ENCODE data around the gene NOP10.
"Not testable (repeated sequence)": the region's sequence is repeated elsewhere in the genome, so short reads cannot be mapped to it uniquely, and the experiment has no call there.

The NOP10 gene

DNA sequence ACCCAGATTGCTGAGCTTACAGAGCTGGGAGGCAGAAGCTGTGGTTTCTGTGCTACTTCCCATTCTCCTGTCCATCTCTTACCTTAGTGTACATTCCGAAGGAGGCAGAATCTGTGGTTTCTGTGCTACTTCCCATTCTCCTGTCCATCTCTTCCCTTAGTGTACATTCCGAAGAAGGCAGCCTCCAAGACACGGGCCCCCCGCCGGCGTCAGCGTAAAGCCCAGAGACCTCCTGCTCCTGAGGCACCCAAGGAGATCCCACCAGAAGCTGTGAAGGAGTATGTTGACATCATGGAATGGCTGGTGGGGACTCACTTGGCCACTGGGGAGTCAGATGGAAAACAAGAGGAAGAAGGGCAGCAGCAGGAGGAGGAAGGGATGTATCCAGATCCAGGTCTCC lies 11.3 kb upstream of the NOP10 start:
- H3K27ac Mint-ChIP-seq, result no peak overlapping the region
- H3K27me3 Mint-ChIP-seq (ENCODE audit: low read depth, poor library complexity), result peaks cover 3% of the 10 kb centered on the region
- H3K4me3 Mint-ChIP-seq, result no peak overlapping the region
- peaks cover 12% of the 10 kb centered on the region for H3K4me1 Mint-ChIP-seq
- peaks cover 35% of the 10 kb centered on the region for H3K36me3 Mint-ChIP-seq (ENCODE audit: low read depth)
- TF ChIP-seq, protein P1, sequence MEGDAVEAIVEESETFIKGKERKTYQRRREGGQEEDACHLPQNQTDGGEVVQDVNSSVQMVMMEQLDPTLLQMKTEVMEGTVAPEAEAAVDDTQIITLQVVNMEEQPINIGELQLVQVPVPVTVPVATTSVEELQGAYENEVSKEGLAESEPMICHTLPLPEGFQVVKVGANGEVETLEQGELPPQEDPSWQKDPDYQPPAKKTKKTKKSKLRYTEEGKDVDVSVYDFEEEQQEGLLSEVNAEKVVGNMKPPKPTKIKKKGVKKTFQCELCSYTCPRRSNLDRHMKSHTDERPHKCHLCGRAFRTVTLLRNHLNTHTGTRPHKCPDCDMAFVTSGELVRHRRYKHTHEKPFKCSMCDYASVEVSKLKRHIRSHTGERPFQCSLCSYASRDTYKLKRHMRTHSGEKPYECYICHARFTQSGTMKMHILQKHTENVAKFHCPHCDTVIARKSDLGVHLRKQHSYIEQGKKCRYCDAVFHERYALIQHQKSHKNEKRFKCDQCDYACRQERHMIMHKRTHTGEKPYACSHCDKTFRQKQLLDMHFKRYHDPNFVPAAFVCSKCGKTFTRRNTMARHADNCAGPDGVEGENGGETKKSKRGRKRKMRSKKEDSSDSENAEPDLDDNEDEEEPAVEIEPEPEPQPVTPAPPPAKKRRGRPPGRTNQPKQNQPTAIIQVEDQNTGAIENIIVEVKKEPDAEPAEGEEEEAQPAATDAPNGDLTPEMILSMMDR (IDR thresholded peaks at IDR 0.05), result no peak
- H3K9me3 Mint-ChIP-seq, result no peaks in the 10 kb centered on the region
- no peak for DNase-seq

DNA sequence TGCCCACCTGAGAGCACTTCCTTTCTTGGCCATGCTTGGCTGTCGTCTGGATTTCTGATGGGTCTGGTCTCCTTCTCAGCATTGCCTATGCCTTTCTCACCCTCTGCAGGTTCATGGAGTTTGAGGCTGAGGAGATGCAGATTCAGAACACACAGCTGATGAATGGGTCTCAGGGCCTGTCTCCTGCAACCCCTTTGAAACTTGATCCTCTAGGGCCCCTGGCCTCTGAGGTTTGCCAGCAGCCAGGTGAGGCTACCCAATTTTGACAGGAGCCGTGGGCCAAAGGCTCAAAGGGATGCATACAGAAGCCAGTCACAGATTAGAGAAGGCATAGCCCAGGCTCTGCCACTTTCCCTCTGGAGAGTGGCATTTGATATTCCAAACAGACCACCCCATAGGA lies 10.7 kb upstream of the NOP10 start:
- Mint-ChIP-seq H3K27me3 (ENCODE audit: low read depth, poor library complexity) (no peaks in the 10 kb centered on the region), H3K4me3 (no peak overlapping the region), H3K36me3 (ENCODE audit: low read depth) (peaks cover 29% of the 10 kb centered on the region), H3K4me1 (peaks cover 12% of the 10 kb centered on the region), H3K9me3 (no peaks in the 10 kb centered on the region), H3K27ac (peak overlapping the region; percentile 71)
- no peak for DNase-seq
- TF ChIP-seq, protein P1 (IDR thresholded peaks at IDR 0.05), result no peak

DNA sequence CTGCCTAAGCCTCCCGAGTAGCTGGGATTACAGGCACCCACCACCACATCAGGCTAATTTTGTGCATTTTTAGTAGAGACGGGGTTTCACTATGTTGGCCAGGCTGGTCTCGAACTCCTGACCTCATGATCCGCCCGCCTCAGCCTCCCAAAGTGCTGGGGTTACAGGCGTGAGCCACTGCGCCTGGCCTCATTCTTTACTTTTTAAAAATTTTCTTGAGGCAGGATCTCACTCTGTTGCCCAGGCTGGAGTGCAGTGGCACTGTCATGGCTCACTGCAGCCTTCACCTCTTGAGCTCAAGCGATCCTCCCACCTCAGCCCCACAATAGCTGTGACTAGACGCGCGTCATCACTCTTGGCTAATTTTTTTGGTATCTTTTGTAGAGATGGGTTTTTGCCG lies 10.1 kb upstream of the NOP10 start:
- peaks cover 12% of the 10 kb centered on the region for H3K4me1 Mint-ChIP-seq
- not testable (repeated sequence) for DNase-seq; H3K4me3 Mint-ChIP-seq; H3K9me3 Mint-ChIP-seq; H3K27me3 Mint-ChIP-seq (ENCODE audit: low read depth, poor library complexity)
- peak overlapping the region; percentile 71 for H3K27ac Mint-ChIP-seq
- peaks cover 25% of the 10 kb centered on the region for H3K36me3 Mint-ChIP-seq (ENCODE audit: low read depth)

DNA sequence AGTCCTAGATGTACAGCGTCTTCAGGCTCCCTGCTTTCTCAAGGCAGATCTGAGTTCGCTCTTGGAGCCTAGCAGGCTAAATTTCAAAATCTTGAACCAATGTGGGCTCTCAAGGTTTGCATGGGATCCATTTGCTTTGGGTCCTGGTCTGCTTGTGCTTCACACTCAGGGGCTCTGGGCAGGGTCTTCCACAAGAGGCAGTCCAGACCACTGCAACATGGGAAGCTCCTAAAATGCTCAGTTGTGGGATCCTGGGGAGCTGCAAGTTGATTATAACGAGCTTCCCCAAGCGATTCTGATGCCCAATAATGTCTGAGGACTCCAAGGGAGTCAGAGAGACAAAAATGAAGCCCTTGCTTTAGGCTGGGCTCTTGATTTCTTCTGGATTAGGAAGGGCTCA lies 6.8 kb upstream of the NOP10 start:
- DNase-seq, result no peak
- TF ChIP-seq, protein P1 (IDR thresholded peaks at IDR 0.05), result no peak
- Mint-ChIP-seq H3K27ac (no peak overlapping the region), H3K9me3 (no peaks in the 10 kb centered on the region), H3K36me3 (ENCODE audit: low read depth) (peaks cover 13% of the 10 kb centered on the region), H3K27me3 (ENCODE audit: low read depth, poor library complexity) (peaks cover 5% of the 10 kb centered on the region), H3K4me1 (peaks cover 12% of the 10 kb centered on the region), H3K4me3 (no peak overlapping the region)

DNA sequence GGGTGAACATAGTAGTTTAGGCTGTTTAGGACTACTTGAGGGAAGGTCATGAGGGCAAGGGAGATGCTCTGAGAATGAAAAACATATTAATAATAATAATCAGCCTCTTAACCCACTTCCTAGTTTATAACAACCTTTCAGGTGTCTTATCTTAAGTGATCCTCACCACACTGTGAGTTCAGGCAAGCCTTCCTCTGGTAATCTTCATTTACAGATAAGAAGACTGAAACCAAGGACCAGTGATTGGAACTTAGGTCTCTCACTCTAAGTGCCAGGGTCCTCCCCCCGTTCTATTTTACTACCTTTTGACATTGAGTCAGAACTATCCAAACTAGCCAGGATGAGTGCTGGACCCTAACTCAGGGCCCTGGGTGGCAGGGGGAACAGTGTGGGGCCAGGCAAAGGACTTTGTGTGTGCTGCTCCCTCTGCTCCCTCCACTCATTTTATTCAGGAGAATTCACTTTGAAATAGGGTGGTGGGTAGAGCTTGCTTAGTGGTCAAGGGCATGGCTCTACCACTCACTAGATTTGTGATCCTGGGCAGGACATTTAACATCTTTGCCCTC lies 5.9 kb upstream of the NOP10 start:
- TF ChIP-seq, protein P1 (IDR thresholded peaks at IDR 0.05), result no peak
- DNase-seq, result no peak
- H3K4me1 Mint-ChIP-seq, result peaks cover 11% of the 10 kb centered on the region
- H3K4me3 Mint-ChIP-seq, result no peak overlapping the region
- H3K36me3 Mint-ChIP-seq (ENCODE audit: low read depth), result peaks cover 6% of the 10 kb centered on the region
- H3K27me3 Mint-ChIP-seq (ENCODE audit: low read depth, poor library complexity), result peaks cover 11% of the 10 kb centered on the region
- no peak overlapping the region for H3K27ac Mint-ChIP-seq
- no peaks in the 10 kb centered on the region for H3K9me3 Mint-ChIP-seq

DNA sequence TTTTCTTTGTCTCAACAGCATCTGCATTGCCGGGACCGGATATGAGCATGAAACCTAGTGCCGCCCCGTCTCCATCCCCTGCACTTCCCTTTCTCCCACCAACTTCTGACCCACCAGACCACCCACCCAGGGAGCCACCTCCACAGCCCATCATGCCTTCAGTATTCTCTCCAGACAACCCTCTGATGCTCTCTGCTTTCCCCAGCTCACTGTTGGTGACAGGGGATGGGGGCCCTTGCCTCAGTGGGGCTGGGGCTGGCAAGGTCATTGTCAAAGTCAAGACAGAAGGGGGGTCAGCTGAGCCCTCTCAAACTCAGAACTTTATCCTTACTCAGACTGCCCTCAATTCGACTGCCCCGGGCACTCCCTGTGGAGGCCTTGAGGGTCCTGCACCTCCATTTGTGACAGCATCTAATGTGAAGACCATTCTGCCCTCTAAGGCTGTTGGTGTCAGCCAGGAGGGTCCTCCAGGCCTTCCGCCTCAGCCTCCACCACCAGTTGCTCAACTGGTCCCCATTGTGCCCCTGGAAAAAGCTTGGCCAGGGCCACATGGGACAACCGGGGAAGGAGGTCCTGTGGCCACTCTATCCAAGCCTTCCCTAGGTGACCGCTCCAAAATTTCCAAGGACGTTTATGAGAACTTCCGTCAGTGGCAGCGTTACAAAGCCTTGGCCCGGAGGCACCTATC lies 5.2 kb upstream of the NOP10 start:
- H3K4me3 Mint-ChIP-seq, result no peak overlapping the region
- H3K9me3 Mint-ChIP-seq, result no peaks in the 10 kb centered on the region
- no peak for DNase-seq
- H3K36me3 Mint-ChIP-seq (ENCODE audit: low read depth), result no peaks in the 10 kb centered on the region
- peaks cover 4% of the 10 kb centered on the region for H3K4me1 Mint-ChIP-seq
- peaks cover 11% of the 10 kb centered on the region for H3K27me3 Mint-ChIP-seq (ENCODE audit: low read depth, poor library complexity)
- H3K27ac Mint-ChIP-seq, result no peak overlapping the region
- TF ChIP-seq, protein P1 (IDR thresholded peaks at IDR 0.05), result no peak

DNA sequence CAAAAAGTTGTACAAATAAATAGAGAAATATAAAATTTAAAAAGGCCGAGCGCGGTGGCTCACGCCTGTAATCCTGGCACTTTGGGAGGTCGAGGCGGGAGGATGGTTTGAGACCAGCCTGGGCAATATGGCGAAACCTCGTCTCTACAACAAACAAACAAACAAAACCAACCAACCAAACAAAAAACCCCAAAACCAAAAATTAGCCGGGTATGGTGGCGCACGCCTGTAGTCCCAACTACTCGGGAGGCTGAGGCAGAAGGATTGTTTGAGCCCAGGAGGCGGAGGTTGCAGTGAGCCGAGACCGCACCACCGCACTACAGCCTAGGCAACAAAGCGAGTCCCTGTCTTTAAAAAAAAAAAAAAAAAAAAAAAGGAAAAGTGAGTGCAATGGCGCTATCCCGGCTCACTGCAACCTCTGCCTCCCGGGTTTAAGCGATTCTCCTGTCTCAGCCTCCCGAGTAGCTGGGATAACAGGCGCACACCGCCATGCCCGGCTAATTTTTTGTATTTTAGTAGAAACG lies 661 bp downstream of the NOP10 start:
- Mint-ChIP-seq H3K27me3 (ENCODE audit: low read depth, poor library complexity) (peaks cover 11% of the 10 kb centered on the region), H3K27ac (peak overlapping the region; percentile 82), H3K36me3 (ENCODE audit: low read depth) (peaks cover 22% of the 10 kb centered on the region), H3K4me1 (peaks cover 23% of the 10 kb centered on the region)
- not testable (repeated sequence) for H3K9me3 Mint-ChIP-seq, DNase-seq, H3K4me3 Mint-ChIP-seq

All from nephron progenitor cell (in vitro differentiated cells).